GM12878 (cell line): Measurements from ENCODE around the gene NLRP10. TPM values are rescaled to one million over a fixed set of nuclear protein-coding genes. Genes with fewer than 3 reads are reported as not detected.

Experiments
- ATAC-seq: fragments of 200-7000 bp; cut with Tn5 transposase; 3 replicates; pipeline ENCODE4 v1.9.1; 2020; ENCODE audit warnings: mild to moderate bottlenecking, moderate library complexity
- BruUV-seq: library from RNA; stranded (reverse); fragments of 400-500 nt; replicated peaks from 2 replicates; lab custom pipeline; 2021; lab: Mats Ljungman, UMichigan
- CTCF ChIA-PET: fragments of 300-600 bp; sonication (Branson Sonifier 250); formaldehyde crosslinking; extraction: SDS; loops from one replicate; lab custom pipeline; 2021; ENCODE audit warnings: inconsistent platforms; lab: Yijun Ruan, JAX
- POLR2A ChIA-PET: fragments of 350-600 bp; formaldehyde crosslinking; extraction: SDS; loops from one replicate; lab custom pipeline; 2021; ENCODE audit warnings: inconsistent platforms; lab: Charles Lee
- RAD21 ChIA-PET: fragments of 300-600 bp; sonication (Branson Sonifier 250); formaldehyde crosslinking; loops from one replicate; lab custom pipeline; 2023; ENCODE audit warnings: antibody characterized with exemption; ENCODE audit not compliant: unreplicated experiment; lab: Charles Lee
- SMC1A ChIA-PET: fragments of 300-600 bp; sonication (Branson Sonifier 250); formaldehyde crosslinking; loops from one replicate; lab custom pipeline; 2023; ENCODE audit not compliant: unreplicated experiment, uncharacterized antibody; lab: Charles Lee
- DNase-seq: peaks from one replicate; pipeline ENCODE4 v3.0.0-alpha.2; 2011; ENCODE audit warnings: low read depth, low spot score
- FAIRE-seq: peaks from 3 replicates; lab custom pipeline; 2011; peaks lifted over from hg19 to GRCh38; lab: Jason Lieb, UNC
- H2AFZ ChIP-seq: 2 replicates; pipeline ENCODE4 v1.6.0; 2011; ENCODE audit warnings: low read depth, low read length, control low read depth; ENCODE audit not compliant: control insufficient read depth
- H3K27ac ChIP-seq: 2 replicates; pipeline ENCODE4 v1.5.1; 2011; ENCODE audit warnings: control low read depth; ENCODE audit not compliant: control insufficient read depth, insufficient read depth
- H3K27me3 ChIP-seq, 2 experiments: replicated peaks in 1 of 2; 2 replicates each; pipeline versions ENCODE4 v1.6.0 to v1.6.1; 2011; ENCODE audit warnings: low read length in 1 of 2; ENCODE audit not compliant: control insufficient read depth in 2 of 2, insufficient read depth in 2 of 2
- H3K36me3 ChIP-seq, 2 experiments: 2 replicates each; pipeline ENCODE4 v1.5.1; 2011; ENCODE audit warnings: low read length in 1 of 2; ENCODE audit not compliant: control insufficient read depth in 2 of 2, insufficient read depth in 2 of 2
- H3K4me1 ChIP-seq: 2 replicates; pipeline ENCODE4 v1.6.1; 2011; ENCODE audit warnings: mild to moderate bottlenecking, low read length, moderate library complexity, mixed read lengths; ENCODE audit not compliant: control insufficient read depth, insufficient read depth
- H3K4me2 ChIP-seq: 2 replicates; pipeline ENCODE4 v1.6.0; 2011; ENCODE audit warnings: control low read depth; ENCODE audit not compliant: control insufficient read depth, insufficient read depth
- H3K4me3 ChIP-seq: fragments of 200-600 bp; sonication (generic); 2 replicates; pipeline ENCODE4 v1.5.1; 2016
- H3K79me2 ChIP-seq: 2 replicates; pipeline ENCODE4 v1.6.0; 2011; ENCODE audit warnings: low read length; ENCODE audit not compliant: control insufficient read depth, insufficient read depth
- H3K9ac ChIP-seq: 2 replicates; pipeline ENCODE4 v1.8.0; 2011; ENCODE audit warnings: low read length, control low read depth, mixed read lengths; ENCODE audit not compliant: control insufficient read depth, insufficient read depth
- H3K9me3 ChIP-seq: replicated peaks from 3 replicates; pipeline ENCODE4 v1.5.1; 2011; ENCODE audit warnings: mild to moderate bottlenecking, low read length; ENCODE audit not compliant: control insufficient read depth, insufficient read depth
- H4K20me1 ChIP-seq: 2 replicates; pipeline ENCODE4 v1.6.0; 2011; ENCODE audit not compliant: control insufficient read depth, insufficient read depth
- E2F4 ChIP-seq: IDR thresholded peaks from 2 replicates; pipeline ENCODE4 v1.6.1; 2012; ENCODE audit warnings: low read depth, low read length, improper control_type of control experiment
- HSF1 ChIP-seq: fragments of 150-350 bp; IDR thresholded peaks from 2 replicates; pipeline ENCODE4 v1.6.1; 2014; ENCODE audit warnings: mild to moderate bottlenecking, low read depth, low read length
- MYC ChIP-seq: IDR thresholded peaks from 2 replicates; pipeline ENCODE4 v1.6.1; 2011; ENCODE audit warnings: mild to moderate bottlenecking, low read length, moderate library complexity, inconsistent platforms; ENCODE audit not compliant: insufficient read depth, insufficient replicate concordance, insufficient read length, severe bottlenecking
- PBX3 ChIP-seq: IDR thresholded peaks from 2 replicates; pipeline ENCODE4 v1.6.1; 2011; ENCODE audit warnings: mild to moderate bottlenecking, low read depth, low read length, moderate library complexity; ENCODE audit not compliant: insufficient replicate concordance
- SIX5 ChIP-seq: IDR thresholded peaks from 2 replicates; pipeline ENCODE4 v1.6.1; 2011; ENCODE audit warnings: mild to moderate bottlenecking, low read depth, low read length, moderate library complexity; ENCODE audit not compliant: severe bottlenecking
- TAF1 ChIP-seq: IDR thresholded peaks from 2 replicates; pipeline ENCODE4 v1.6.1; 2011; ENCODE audit warnings: mild to moderate bottlenecking, low read depth, low read length, borderline replicate concordance
- WGBS: methylation state at CpG from one replicate; pipeline ENCODE4 v1.1.6; 2016; ENCODE audit warnings: low lambda C conversion rate; ENCODE audit not compliant: insufficient replicate concordance, insufficient coverage; ENCODE audit errors: missing lambda C conversion rate; 5-methylcytosine and 5-hydroxymethylcytosine counted together
- in situ Hi-C: fragments of 300-500 bp; cut with MboI; formaldehyde crosslinking; loops from 9 replicates; pipeline ENCODE4 v1.14.3; 2018; ENCODE audit warnings: mixed read lengths
- intact Hi-C: fragments of 100-400 bp; cut with micrococcal nuclease; formaldehyde crosslinking; loops from one replicate; pipeline ENCODE4 v1.14.2; 2022; ENCODE audit not compliant: unreplicated experiment
- polyA plus RNA-seq, 11 experiments: library from polyadenylated mRNA; depleted of rRNA in 4 of 11; unstranded in 6 of 11; stranded (reverse) in 5 of 11; fragments of >200 nt; fragmentation: Nextera tagmentation in 4 of 11; fragmentation: Illumina TruSeq in 1 of 11; extraction: Ambion mirVana in 4 of 11; extraction: Trizol in 1 of 11; gene quantifications; 1 replicate in 1 of 11; 2 replicates in 10 of 11; pipeline versions ENCODE4 v1.2.1 to v1.2.3, GENCODE V29; 2011 to 2016; ENCODE audit warnings: inconsistent platforms in 2 of 11, missing spikeins in 2 of 11, low read depth in 1 of 11
- total RNA-seq, 4 experiments: library from RNA; depleted of rRNA in 3 of 4; stranded (reverse); fragments of >200 nt in 3 of 4; fragmentation: Illumina TruSeq in 1 of 4; extraction: Trizol in 1 of 4; gene quantifications; 2 replicates each; pipeline versions ENCODE4 v1.2.1 to v1.2.3, GENCODE V29; 2013 to 2021

Gene NLRP10
- total and polyA plus RNA-seq, 10 of the 15 experiments (the other 5 are each of a cell fraction or from before 2014, with no cell fraction given): 0.04 TPM; not detected in 9

GRCh38 chr11:7969756-7970646 is 4.8 kb upstream of the NLRP10 start:
- Histone ChIP-seq H3K4me2 (no peak overlapping the region), H3K4me1 (no peaks in the 10 kb centered on the region), H3K36me3 (no peaks in the 10 kb centered on the region), H3K9ac (no peak overlapping the region), H2AFZ (no peak overlapping the region), H3K27ac (no peak overlapping the region), H3K27me3 (peaks cover 0 to 1% of the 10 kb centered on the region in 2 experiments; a peak in 1 of 4 replicates), H3K9me3 (no peaks in the 10 kb centered on the region), H4K20me1 (no peaks in the 10 kb centered on the region), H3K79me2 (no peaks in the 10 kb centered on the region), H3K4me3 (no peak overlapping the region)
- DNase-seq (no peak), FAIRE-seq (no peak), ATAC-seq (no peak)
- BruUV-seq: no TSS peak
- ChIA-PET RAD21 (no interaction called here), POLR2A (no interaction called here), SMC1A (no interaction called here), CTCF (interaction anchor here (2.6 kb wide), 1 partner anchor 17 kb away, joined by 14 read pairs; the partner anchor contains the start of gene EIF3F)
- in situ Hi-C loops: no loop called here
- WGBS: 30% methylated on average over 3 of the region's 3 CpGs
- intact Hi-C loops: no loop called here
- TF ChIP-seq PBX3 (no peak), TAF1 (no peak), MYC (no peak), SIX5 (no peak), HSF1 (no peak), E2F4 (no peak)
